Mesothelial cell of epicardium (in vitro differentiated cells): ENCODE data around the gene PGBD5. TPM values are rescaled to one million over a fixed set of nuclear protein-coding genes. Genes with fewer than 3 reads are reported as not detected.
A peak's percentile ranks its signal among the peaks of the same experiment; 100 is the strongest.

Experiments used
- DNase-seq, 2 experiments: peaks; one replicate each; pipeline ENCODE4 v3.0.0; 2021; ENCODE audit warnings: low spot score in 2 of 2; ENCODE audit not compliant: unreplicated experiment in 2 of 2
- H3K27ac Mint-ChIP-seq: 2 replicates; pipeline ENCODE4 v1.8.0; 2021; ENCODE audit warnings: mixed read lengths
- H3K27me3 Mint-ChIP-seq: 2 replicates; pipeline ENCODE4 v1.8.0; 2021; ENCODE audit warnings: low read depth, mixed read lengths
- H3K36me3 Mint-ChIP-seq: 2 replicates; pipeline ENCODE4 v1.8.0; 2021; ENCODE audit warnings: mixed read lengths
- H3K4me1 Mint-ChIP-seq: 2 replicates; pipeline ENCODE4 v1.8.0; 2021; ENCODE audit warnings: mixed read lengths
- H3K4me3 Mint-ChIP-seq: 2 replicates; pipeline ENCODE4 v1.8.0; 2021; ENCODE audit warnings: mild to moderate bottlenecking, moderate library complexity, mixed read lengths
- H3K9me3 Mint-ChIP-seq: 2 replicates; pipeline ENCODE4 v1.8.0; 2021; ENCODE audit warnings: mixed read lengths
- CTCF ChIP-seq: fragments of 200-600 bp; sonication (generic); IDR thresholded peaks from one replicate; pipeline ENCODE4 v1.5.0; 2021; ENCODE audit warnings: antibody characterized with exemption; ENCODE audit not compliant: unreplicated experiment
- total RNA-seq: library from RNA; stranded (reverse); gene quantifications from 3 replicates; pipeline ENCODE4 v1.2.1, GENCODE V29; 2021

PGBD5 gene
- total RNA-seq, 1 donor from 2014 or later: 0.94 TPM

GRCh38 chr1:230359992-230360668 lies 66.0 kb downstream of the PGBD5 start:
- Mint-ChIP-seq H3K27me3 (no peaks in the 10 kb centered on the region), H3K36me3 (no peaks in the 10 kb centered on the region), H3K9me3 (peaks cover 3% of the 10 kb centered on the region), H3K27ac (peak overlapping the region; percentile 77), H3K4me3 (no peak overlapping the region), H3K4me1 (peaks cover 15% of the 10 kb centered on the region)
- DNase-seq: no peak
- TF ChIP-seq CTCF: no peak

- peaks cover 3% of the 10 kb centered on the region for H3K9me3 Mint-ChIP-seq
- DNase-seq: no peak
- no peak overlapping the region for H3K27ac Mint-ChIP-seq
- H3K4me1 Mint-ChIP-seq: peaks cover 15% of the 10 kb centered on the region
- H3K36me3 Mint-ChIP-seq: no peaks in the 10 kb centered on the region
- no peak for TF ChIP-seq CTCF
- no peak overlapping the region for H3K4me3 Mint-ChIP-seq
- H3K27me3 Mint-ChIP-seq: no peaks in the 10 kb centered on the region
Measured at GRCh38 chr1:230356869-230357794, 69.0 kb downstream of the PGBD5 start.

DNA sequence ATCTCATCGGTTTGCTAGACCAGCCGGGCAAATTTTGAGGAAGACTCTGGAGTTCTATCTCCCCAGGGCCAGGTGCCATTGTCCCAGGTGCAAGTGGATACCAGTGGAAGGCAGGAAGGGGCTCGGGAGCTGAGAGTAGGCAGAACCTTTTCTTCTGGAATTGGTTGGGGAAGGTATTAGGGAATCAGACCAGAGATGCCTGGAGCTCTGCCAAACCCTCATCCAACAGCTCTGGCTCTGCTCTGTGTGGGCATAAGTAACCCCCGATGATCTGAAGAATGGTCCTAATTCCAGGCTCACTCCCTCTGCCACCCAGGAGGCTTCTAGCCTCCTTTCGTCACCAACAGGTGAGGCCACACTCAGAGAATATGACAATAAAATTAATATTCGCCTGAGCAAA lies 69.9 kb downstream of the PGBD5 start:
- H3K27me3 Mint-ChIP-seq: no peaks in the 10 kb centered on the region
- H3K36me3 Mint-ChIP-seq: no peaks in the 10 kb centered on the region
- H3K4me3 Mint-ChIP-seq: no peak overlapping the region
- peaks cover 15% of the 10 kb centered on the region for H3K4me1 Mint-ChIP-seq
- TF ChIP-seq CTCF: no peak
- H3K9me3 Mint-ChIP-seq: peaks cover 3% of the 10 kb centered on the region
- no peak for DNase-seq
- H3K27ac Mint-ChIP-seq: no peak overlapping the region

DNA sequence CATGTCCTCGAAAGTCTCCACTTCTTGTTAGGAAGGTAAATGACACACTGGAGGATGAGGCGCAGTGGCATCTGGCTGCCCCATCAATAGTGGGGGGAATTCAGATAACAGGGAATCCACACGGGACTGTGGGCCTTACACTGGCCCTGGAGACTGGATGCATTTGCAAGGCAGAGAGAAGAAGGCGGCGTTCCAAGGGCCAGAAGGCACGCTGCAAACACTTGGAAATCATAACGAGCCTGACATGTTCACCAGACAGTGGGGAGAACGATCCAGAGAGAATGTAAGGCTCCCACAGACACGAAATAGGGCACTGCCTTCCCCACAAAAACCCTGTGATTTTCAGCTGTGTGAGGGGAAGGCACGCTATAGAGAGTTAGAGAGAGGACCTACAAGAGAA lies 70.5 kb downstream of the PGBD5 start:
- Mint-ChIP-seq H3K36me3 (no peaks in the 10 kb centered on the region), H3K27me3 (no peaks in the 10 kb centered on the region), H3K9me3 (peaks cover 2% of the 10 kb centered on the region), H3K4me3 (no peak overlapping the region), H3K4me1 (peaks cover 14% of the 10 kb centered on the region), H3K27ac (no peak overlapping the region)
- no peak for TF ChIP-seq CTCF
- no peak for DNase-seq

DNA sequence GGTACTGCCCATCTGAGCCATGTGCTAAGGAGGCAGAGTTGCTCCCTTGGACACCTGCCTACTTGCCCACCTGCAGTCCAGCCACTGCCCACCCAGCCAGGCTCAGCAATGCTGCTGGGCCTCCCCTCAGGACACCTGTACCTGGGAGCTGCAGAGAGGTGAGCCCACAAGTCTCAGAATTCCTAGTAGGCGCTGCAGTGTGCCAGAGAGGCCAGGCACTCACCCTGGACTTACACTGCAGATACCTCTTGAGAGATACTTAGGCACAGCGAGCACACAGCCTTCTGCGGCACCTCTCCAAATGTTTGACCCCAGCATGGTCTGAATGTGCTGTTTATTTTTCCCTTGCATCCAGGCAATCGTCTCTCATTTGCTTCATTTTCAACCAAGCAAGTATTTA lies 71.0 kb downstream of the PGBD5 start:
- H3K36me3 Mint-ChIP-seq: no peaks in the 10 kb centered on the region
- H3K9me3 Mint-ChIP-seq: no peaks in the 10 kb centered on the region
- no peaks in the 10 kb centered on the region for H3K27me3 Mint-ChIP-seq
- peaks cover 10% of the 10 kb centered on the region for H3K4me1 Mint-ChIP-seq
- no peak overlapping the region for H3K27ac Mint-ChIP-seq
- no peak overlapping the region for H3K4me3 Mint-ChIP-seq
- TF ChIP-seq CTCF: no peak
- DNase-seq: no peak
